GM23338 (cell line): ENCODE measurements around the gene DLEU7. TPM values are rescaled to one million over a fixed set of nuclear protein-coding genes. Genes with fewer than 3 reads are reported as not detected.

ENCODE experiments used
- ATAC-seq: fragments of 200-7000 bp; cut with Tn5 transposase; 3 replicates; pipeline ENCODE4 v1.9.1; 2020
- DNase-seq: peaks from one replicate; pipeline ENCODE4 v3.0.0-alpha.2; 2015; ENCODE audit warnings: low spot score
- H2AFZ ChIP-seq: fragments of 200-600 bp; sonication (generic); 2 replicates; pipeline ENCODE4 v1.8.0; 2016; ENCODE audit warnings: antibody characterized with exemption, mild to moderate bottlenecking, moderate library complexity
- H3F3A ChIP-seq: fragments of 200-600 bp; sonication (generic); replicated peaks from 2 replicates; pipeline ENCODE4 v1.8.0; 2017; ENCODE audit warnings: antibody characterized with exemption, mixed run types, low read depth
- H3K27ac ChIP-seq: fragments of 200-600 bp; sonication (generic); 2 replicates; pipeline ENCODE4 v1.6.1; 2016; ENCODE audit warnings: low read depth
- H3K27me3 ChIP-seq: fragments of 200-600 bp; sonication (generic); 2 replicates; pipeline ENCODE4 v1.8.0; 2016; ENCODE audit warnings: mild to moderate bottlenecking, mixed run types, moderate library complexity; ENCODE audit not compliant: insufficient read depth
- H3K36me3 ChIP-seq: fragments of 200-600 bp; sonication (generic); 2 replicates; pipeline ENCODE4 v1.8.0; 2016; ENCODE audit warnings: mild to moderate bottlenecking; ENCODE audit not compliant: insufficient read depth
- H3K4me1 ChIP-seq: fragments of 200-600 bp; sonication (generic); 2 replicates; pipeline ENCODE4 v1.8.0; 2016; ENCODE audit warnings: mild to moderate bottlenecking, moderate library complexity; ENCODE audit not compliant: insufficient read depth
- H3K4me2 ChIP-seq: fragments of 200-600 bp; sonication (generic); 2 replicates; pipeline ENCODE4 v1.7.1; 2017; ENCODE audit warnings: mixed run types
- H3K4me3 ChIP-seq: fragments of 200-600 bp; sonication (generic); 2 replicates; pipeline ENCODE4 v1.6.1; 2016; ENCODE audit warnings: mixed run types
- H3K79me2 ChIP-seq: fragments of 200-600 bp; sonication (generic); replicated peaks from 2 replicates; pipeline ENCODE4 v1.8.0; 2017; ENCODE audit warnings: mild to moderate bottlenecking; ENCODE audit not compliant: insufficient read depth
- H3K9me2 ChIP-seq: fragments of 200-600 bp; sonication (generic); 2 replicates; pipeline ENCODE4 v1.8.0; 2017; ENCODE audit not compliant: insufficient read depth
- H4K20me1 ChIP-seq: fragments of 200-600 bp; sonication (generic); replicated peaks from 2 replicates; pipeline ENCODE4 v1.8.0; 2017; ENCODE audit warnings: mild to moderate bottlenecking; ENCODE audit not compliant: insufficient read depth
- H3K27ac Mint-ChIP-seq: 2 replicates; pipeline ENCODE4 v1.8.0; 2020; ENCODE audit warnings: inconsistent platforms, mild to moderate bottlenecking, moderate library complexity, mixed read lengths
- H3K27me3 Mint-ChIP-seq: 3 replicates; pipeline ENCODE4 v1.8.0; 2022; ENCODE audit warnings: low read depth, mild to moderate bottlenecking, moderate library complexity, mixed read lengths, inconsistent platforms; ENCODE audit not compliant: insufficient read depth, poor library complexity
- H3K36me3 Mint-ChIP-seq: 3 replicates; pipeline ENCODE4 v1.8.0; 2021; ENCODE audit warnings: low read depth, mild to moderate bottlenecking, inconsistent platforms, moderate library complexity, mixed read lengths
- H3K4me1 Mint-ChIP-seq: 3 replicates; pipeline ENCODE4 v1.8.0; 2020; ENCODE audit warnings: mild to moderate bottlenecking, inconsistent platforms, mixed read lengths
- H3K4me3 Mint-ChIP-seq: 3 replicates; pipeline ENCODE4 v1.8.0; 2021; ENCODE audit warnings: moderate library complexity, mild to moderate bottlenecking, inconsistent platforms, mixed read lengths
- H3K9me3 Mint-ChIP-seq: 3 replicates; pipeline ENCODE4 v1.8.0; 2020; ENCODE audit warnings: moderate library complexity, mild to moderate bottlenecking, inconsistent platforms, mixed read lengths
- CREB1 ChIP-seq: fragments of 250-450 bp; sonication (Bioruptor Pico); IDR thresholded peaks from 2 replicates; pipeline ENCODE4 v1.5.0; 2020; ENCODE audit warnings: low read depth, mild to moderate bottlenecking, moderate library complexity
- ETS1 ChIP-seq: IDR thresholded peaks from 2 replicates; pipeline ENCODE4 v1.6.1; 2016; ENCODE audit warnings: antibody characterized with exemption
- EZH2 ChIP-seq: fragments of 200-600 bp; sonication (generic); IDR thresholded peaks from one replicate; pipeline ENCODE4 v1.8.0; 2017; ENCODE audit warnings: antibody characterized with exemption, mild to moderate bottlenecking, low read depth; ENCODE audit not compliant: unreplicated experiment
- EZH2phosphoT487 ChIP-seq: fragments of 200-600 bp; sonication (generic); IDR thresholded peaks from one replicate; pipeline ENCODE4 v1.8.1; 2018; ENCODE audit warnings: antibody characterized with exemption; ENCODE audit not compliant: unreplicated experiment
- JUNB ChIP-seq: IDR thresholded peaks from one replicate; pipeline ENCODE4 v1.6.1; 2016; ENCODE audit warnings: antibody characterized with exemption; ENCODE audit not compliant: unreplicated experiment
- NANOG ChIP-seq: IDR thresholded peaks from 2 replicates; pipeline ENCODE4 v1.6.1; 2016; ENCODE audit warnings: antibody characterized with exemption, borderline replicate concordance
- POLR2AphosphoS5 ChIP-seq: IDR thresholded peaks from 2 replicates; pipeline ENCODE4 v1.6.1; 2016; ENCODE audit warnings: antibody characterized with exemption, low read depth
- STAT1 ChIP-seq: IDR thresholded peaks from one replicate; pipeline ENCODE4 v1.6.1; 2016; ENCODE audit warnings: antibody characterized with exemption; ENCODE audit not compliant: unreplicated experiment
- ZNF114 ChIP-seq: fragments of 250-450 bp; sonication (Bioruptor Pico); IDR thresholded peaks from 2 replicates; pipeline ENCODE4 v1.5.0; 2020; ENCODE audit warnings: mild to moderate bottlenecking, moderate library complexity
- ZNF331 ChIP-seq: fragments of 250-450 bp; sonication (Bioruptor Pico); IDR thresholded peaks from 2 replicates; pipeline ENCODE4 v1.5.0; 2020; ENCODE audit warnings: low read depth, mild to moderate bottlenecking, moderate library complexity
- polyA plus RNA-seq: library from polyadenylated mRNA; unstranded; fragments of >200 nt; fragmentation: Nextera tagmentation; extraction: Ambion mirVana; gene quantifications from 2 replicates; pipeline ENCODE4 v1.2.1, GENCODE V29; 2016
- total RNA-seq: library from RNA; depleted of rRNA; stranded (reverse); fragments of >200 nt; shearing (Covaris generic); gene quantifications from 2 replicates; pipeline ENCODE4 v1.2.3, GENCODE V29; 2014
- TF ChIP-seq, protein P1 (sequence below), 2 experiments: fragments of 200-600 bp in 1 of 2; sonication (generic) in 1 of 2; conservative IDR thresholded peaks; 2 replicates each; pipeline versions ENCODE4 v1.5.1 to v1.6.1; 2016 to 2017; ENCODE audit warnings: antibody characterized with exemption in 2 of 2, low read depth in 2 of 2, mild to moderate bottlenecking in 2 of 2, moderate library complexity in 1 of 2
- TF ChIP-seq, protein P2 (sequence below): fragments of 250-450 bp; sonication (Bioruptor Pico); IDR thresholded peaks from 2 replicates; pipeline ENCODE4 v1.5.0; 2020; ENCODE audit warnings: mild to moderate bottlenecking, moderate library complexity
- TF ChIP-seq, protein P3 (sequence below): IDR thresholded peaks from one replicate; pipeline ENCODE4 v1.6.1; 2018; ENCODE audit warnings: antibody characterized with exemption; ENCODE audit not compliant: unreplicated experiment

The DLEU7 gene
- total and polyA plus RNA-seq, 2 experiments from 2014 or later = 8.7 to 11.6 TPM

GRCh38 chr13:50841786-50842185 is 1.7 kb downstream of the DLEU7 start:
- TF ChIP-seq POLR2AphosphoS5 = no peak
- TF ChIP-seq, protein P1, sequence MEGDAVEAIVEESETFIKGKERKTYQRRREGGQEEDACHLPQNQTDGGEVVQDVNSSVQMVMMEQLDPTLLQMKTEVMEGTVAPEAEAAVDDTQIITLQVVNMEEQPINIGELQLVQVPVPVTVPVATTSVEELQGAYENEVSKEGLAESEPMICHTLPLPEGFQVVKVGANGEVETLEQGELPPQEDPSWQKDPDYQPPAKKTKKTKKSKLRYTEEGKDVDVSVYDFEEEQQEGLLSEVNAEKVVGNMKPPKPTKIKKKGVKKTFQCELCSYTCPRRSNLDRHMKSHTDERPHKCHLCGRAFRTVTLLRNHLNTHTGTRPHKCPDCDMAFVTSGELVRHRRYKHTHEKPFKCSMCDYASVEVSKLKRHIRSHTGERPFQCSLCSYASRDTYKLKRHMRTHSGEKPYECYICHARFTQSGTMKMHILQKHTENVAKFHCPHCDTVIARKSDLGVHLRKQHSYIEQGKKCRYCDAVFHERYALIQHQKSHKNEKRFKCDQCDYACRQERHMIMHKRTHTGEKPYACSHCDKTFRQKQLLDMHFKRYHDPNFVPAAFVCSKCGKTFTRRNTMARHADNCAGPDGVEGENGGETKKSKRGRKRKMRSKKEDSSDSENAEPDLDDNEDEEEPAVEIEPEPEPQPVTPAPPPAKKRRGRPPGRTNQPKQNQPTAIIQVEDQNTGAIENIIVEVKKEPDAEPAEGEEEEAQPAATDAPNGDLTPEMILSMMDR (conservative IDR thresholded peaks at IDR 0.05; ENCODE audit: low read depth in 2 of 2) = no peak
- TF ChIP-seq CREB1 = no peak
- no peak for TF ChIP-seq ZNF331
- TF ChIP-seq, protein P2, sequence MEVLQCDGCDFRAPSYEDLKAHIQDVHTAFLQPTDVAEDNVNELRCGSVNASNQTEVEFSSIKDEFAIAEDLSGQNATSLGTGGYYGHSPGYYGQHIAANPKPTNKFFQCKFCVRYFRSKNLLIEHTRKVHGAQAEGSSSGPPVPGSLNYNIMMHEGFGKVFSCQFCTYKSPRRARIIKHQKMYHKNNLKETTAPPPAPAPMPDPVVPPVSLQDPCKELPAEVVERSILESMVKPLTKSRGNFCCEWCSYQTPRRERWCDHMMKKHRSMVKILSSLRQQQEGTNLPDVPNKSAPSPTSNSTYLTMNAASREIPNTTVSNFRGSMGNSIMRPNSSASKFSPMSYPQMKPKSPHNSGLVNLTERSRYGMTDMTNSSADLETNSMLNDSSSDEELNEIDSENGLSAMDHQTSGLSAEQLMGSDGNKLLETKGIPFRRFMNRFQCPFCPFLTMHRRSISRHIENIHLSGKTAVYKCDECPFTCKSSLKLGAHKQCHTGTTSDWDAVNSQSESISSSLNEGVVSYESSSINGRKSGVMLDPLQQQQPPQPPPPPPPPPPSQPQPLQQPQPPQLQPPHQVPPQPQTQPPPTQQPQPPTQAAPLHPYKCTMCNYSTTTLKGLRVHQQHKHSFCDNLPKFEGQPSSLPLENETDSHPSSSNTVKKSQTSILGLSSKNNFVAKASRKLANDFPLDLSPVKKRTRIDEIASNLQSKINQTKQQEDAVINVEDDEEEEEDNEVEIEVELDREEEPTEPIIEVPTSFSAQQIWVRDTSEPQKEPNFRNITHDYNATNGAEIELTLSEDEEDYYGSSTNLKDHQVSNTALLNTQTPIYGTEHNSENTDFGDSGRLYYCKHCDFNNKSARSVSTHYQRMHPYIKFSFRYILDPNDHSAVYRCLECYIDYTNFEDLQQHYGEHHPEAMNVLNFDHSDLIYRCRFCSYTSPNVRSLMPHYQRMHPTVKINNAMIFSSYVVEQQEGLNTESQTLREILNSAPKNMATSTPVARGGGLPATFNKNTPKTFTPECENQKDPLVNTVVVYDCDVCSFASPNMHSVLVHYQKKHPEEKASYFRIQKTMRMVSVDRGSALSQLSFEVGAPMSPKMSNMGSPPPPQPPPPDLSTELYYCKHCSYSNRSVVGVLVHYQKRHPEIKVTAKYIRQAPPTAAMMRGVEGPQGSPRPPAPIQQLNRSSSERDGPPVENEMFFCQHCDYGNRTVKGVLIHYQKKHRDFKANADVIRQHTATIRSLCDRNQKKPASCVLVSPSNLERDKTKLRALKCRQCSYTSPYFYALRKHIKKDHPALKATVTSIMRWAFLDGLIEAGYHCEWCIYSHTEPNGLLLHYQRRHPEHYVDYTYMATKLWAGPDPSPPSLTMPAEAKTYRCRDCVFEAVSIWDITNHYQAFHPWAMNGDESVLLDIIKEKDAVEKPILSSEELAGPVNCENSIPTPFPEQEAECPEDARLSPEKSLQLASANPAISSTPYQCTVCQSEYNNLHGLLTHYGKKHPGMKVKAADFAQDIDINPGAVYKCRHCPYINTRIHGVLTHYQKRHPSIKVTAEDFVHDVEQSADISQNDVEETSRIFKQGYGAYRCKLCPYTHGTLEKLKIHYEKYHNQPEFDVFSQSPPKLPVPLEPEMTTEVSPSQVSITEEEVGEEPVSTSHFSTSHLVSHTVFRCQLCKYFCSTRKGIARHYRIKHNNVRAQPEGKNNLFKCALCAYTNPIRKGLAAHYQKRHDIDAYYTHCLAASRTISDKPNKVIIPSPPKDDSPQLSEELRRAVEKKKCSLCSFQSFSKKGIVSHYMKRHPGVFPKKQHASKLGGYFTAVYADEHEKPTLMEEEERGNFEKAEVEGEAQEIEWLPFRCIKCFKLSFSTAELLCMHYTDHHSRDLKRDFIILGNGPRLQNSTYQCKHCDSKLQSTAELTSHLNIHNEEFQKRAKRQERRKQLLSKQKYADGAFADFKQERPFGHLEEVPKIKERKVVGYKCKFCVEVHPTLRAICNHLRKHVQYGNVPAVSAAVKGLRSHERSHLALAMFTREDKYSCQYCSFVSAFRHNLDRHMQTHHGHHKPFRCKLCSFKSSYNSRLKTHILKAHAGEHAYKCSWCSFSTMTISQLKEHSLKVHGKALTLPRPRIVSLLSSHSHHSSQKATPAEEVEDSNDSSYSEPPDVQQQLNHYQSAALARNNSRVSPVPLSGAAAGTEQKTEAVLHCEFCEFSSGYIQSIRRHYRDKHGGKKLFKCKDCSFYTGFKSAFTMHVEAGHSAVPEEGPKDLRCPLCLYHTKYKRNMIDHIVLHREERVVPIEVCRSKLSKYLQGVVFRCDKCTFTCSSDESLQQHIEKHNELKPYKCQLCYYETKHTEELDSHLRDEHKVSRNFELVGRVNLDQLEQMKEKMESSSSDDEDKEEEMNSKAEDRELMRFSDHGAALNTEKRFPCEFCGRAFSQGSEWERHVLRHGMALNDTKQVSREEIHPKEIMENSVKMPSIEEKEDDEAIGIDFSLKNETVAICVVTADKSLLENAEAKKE (CRISPR knock-in tag) = no peak
- no peak for TF ChIP-seq ZNF114
- no peak for TF ChIP-seq ETS1
- TF ChIP-seq, protein P3, sequence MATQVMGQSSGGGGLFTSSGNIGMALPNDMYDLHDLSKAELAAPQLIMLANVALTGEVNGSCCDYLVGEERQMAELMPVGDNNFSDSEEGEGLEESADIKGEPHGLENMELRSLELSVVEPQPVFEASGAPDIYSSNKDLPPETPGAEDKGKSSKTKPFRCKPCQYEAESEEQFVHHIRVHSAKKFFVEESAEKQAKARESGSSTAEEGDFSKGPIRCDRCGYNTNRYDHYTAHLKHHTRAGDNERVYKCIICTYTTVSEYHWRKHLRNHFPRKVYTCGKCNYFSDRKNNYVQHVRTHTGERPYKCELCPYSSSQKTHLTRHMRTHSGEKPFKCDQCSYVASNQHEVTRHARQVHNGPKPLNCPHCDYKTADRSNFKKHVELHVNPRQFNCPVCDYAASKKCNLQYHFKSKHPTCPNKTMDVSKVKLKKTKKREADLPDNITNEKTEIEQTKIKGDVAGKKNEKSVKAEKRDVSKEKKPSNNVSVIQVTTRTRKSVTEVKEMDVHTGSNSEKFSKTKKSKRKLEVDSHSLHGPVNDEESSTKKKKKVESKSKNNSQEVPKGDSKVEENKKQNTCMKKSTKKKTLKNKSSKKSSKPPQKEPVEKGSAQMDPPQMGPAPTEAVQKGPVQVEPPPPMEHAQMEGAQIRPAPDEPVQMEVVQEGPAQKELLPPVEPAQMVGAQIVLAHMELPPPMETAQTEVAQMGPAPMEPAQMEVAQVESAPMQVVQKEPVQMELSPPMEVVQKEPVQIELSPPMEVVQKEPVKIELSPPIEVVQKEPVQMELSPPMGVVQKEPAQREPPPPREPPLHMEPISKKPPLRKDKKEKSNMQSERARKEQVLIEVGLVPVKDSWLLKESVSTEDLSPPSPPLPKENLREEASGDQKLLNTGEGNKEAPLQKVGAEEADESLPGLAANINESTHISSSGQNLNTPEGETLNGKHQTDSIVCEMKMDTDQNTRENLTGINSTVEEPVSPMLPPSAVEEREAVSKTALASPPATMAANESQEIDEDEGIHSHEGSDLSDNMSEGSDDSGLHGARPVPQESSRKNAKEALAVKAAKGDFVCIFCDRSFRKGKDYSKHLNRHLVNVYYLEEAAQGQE = no peak
- TF ChIP-seq EZH2 = no peak
- TF ChIP-seq JUNB = no peak
- TF ChIP-seq STAT1 = no peak
- TF ChIP-seq EZH2phosphoT487 = no peak
- TF ChIP-seq NANOG = no peak
- Mint-ChIP-seq H3K27me3 (peaks cover 17% of the 10 kb centered on the region), H3K4me1 (peaks cover 22% of the 10 kb centered on the region), H3K27ac (no peak overlapping the region), H3K4me3 (peak overlapping the region; percentile 75; the same call in 2 of the 3 replicates), H3K9me3 (no peaks in the 10 kb centered on the region), H3K36me3 (no peaks in the 10 kb centered on the region; the same call in 1 of the 3 replicates)
- no peaks in the 10 kb centered on the region for H3F3A ChIP-seq
- peak overlapping the region; percentile 92 for H3K4me2 ChIP-seq
- H4K20me1 ChIP-seq = no peaks in the 10 kb centered on the region
- DNase-seq = no peak
- H3K4me1 ChIP-seq = peaks cover 29% of the 10 kb centered on the region
- no peaks in the 10 kb centered on the region for H3K36me3 ChIP-seq
- H3K27me3 ChIP-seq = peaks cover 21% of the 10 kb centered on the region
- no peak overlapping the region for H3K27ac ChIP-seq
- peaks cover 31% of the 10 kb centered on the region for H3K79me2 ChIP-seq
- H2AFZ ChIP-seq = no peak overlapping the region
- H3K9me2 ChIP-seq = no peaks in the 10 kb centered on the region
- peak overlapping the region; percentile 72 for H3K4me3 ChIP-seq
- no peak for ATAC-seq
